GM12892 (cell line): ENCODE measurements around the gene FBXO28.

Experiments
- POLR2AphosphoS5 ChIP-seq: IDR thresholded peaks from 2 replicates; pipeline ENCODE4 v1.6.1; 2011; ENCODE audit warnings: low read depth, low read length, control low read depth
- TAF1 ChIP-seq: IDR thresholded peaks from 2 replicates; pipeline ENCODE4 v1.6.1; 2011; ENCODE audit warnings: low read depth, mild to moderate bottlenecking, control low read depth, low read length, borderline replicate concordance

DNA sequence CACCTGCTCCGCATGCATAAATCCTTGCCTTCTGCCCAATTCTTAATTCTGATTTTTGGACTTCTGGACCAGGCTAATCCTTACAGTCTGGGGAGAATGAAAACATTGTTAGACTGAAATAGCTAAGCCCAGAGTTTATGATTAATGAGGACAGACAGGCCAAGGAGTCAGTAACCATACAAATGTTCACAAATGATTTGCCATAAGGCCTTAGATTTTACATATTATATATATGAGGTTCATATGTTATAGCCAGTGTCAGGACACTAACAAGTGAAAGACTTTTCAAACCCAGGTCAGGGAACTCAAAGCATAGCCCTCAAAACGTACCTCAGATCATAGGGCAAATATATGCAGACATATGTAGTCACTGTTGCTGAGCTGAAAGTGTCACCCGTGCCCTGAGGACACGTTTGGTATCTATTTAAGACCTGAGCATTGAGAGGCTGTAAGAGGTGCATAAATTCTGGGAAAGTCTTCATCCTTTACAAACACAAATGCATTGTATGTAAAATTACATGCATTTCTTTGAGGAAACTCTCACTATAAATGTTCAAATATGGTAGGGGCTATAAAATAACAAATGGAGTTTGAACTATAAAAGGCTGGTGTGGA lies 45.3 kb upstream of the FBXO28 start:
- TF ChIP-seq TAF1 (no peak), POLR2AphosphoS5 (no peak)
